Colonic mucosa (tissue), 4 donors: ENCODE data around the gene ELMOD2. TPM values are rescaled to one million over a fixed set of nuclear protein-coding genes. Genes with fewer than 3 reads are reported as not detected.

Experiments
- DNase-seq: peaks from one replicate; pipeline ENCODE4 v3.0.0-alpha.2; 2020
- H3K27ac ChIP-seq: fragments of 200-600 bp; one replicate; pipeline ENCODE4 v1.8.0; 2021
- H3K27me3 ChIP-seq: fragments of 200-600 bp; one replicate; pipeline ENCODE4 v1.8.0; 2021
- H3K36me3 ChIP-seq: fragments of 200-600 bp; one replicate; pipeline ENCODE4 v1.8.0; 2021
- H3K4me1 ChIP-seq: fragments of 200-600 bp; one replicate; pipeline ENCODE4 v1.8.0; 2021; ENCODE audit warnings: mild to moderate bottlenecking
- H3K4me3 ChIP-seq: fragments of 200-600 bp; one replicate; pipeline ENCODE4 v1.8.0; 2021
- H3K9ac ChIP-seq, 2 donors: one replicate each; pipeline ENCODE4 v1.7.0; 2013; ENCODE audit warnings: control low read depth in 2 of 2, low read depth in 2 of 2, low read length in 2 of 2
- H3K9me3 ChIP-seq: fragments of 200-600 bp; one replicate; pipeline ENCODE4 v1.8.0; 2021
- intact Hi-C: fragments of 100-400 bp; cut with DNase I; formaldehyde crosslinking; loops from one replicate; pipeline ENCODE4 v1.14.1; 2022
- total RNA-seq, 2 donors: library from RNA; stranded (reverse); fragmentation: NEBNext Ultra II Directional in 1 of 2; extraction: Animal tissue kit (Norgen Biotek cat#: 25700) in 1 of 2; gene quantifications; one replicate each; pipeline ENCODE4 v1.2.1, GENCODE V29; 2021
- TF ChIP-seq, protein P1 (sequence below): fragments of 200-600 bp; IDR thresholded peaks from one replicate; pipeline ENCODE4 v1.8.0; 2022; ENCODE audit warnings: antibody characterized with exemption, mild to moderate bottlenecking
- donor health status: healthy.
- donor health status: DM: no; HTN: no; CAD: no.
- donor health status: DM: no; HTN: no; CAD: no.

ELMOD2 gene
- total RNA-seq, 2 donors from 2014 or later, result 21.3 to 27.8 TPM

DNA sequence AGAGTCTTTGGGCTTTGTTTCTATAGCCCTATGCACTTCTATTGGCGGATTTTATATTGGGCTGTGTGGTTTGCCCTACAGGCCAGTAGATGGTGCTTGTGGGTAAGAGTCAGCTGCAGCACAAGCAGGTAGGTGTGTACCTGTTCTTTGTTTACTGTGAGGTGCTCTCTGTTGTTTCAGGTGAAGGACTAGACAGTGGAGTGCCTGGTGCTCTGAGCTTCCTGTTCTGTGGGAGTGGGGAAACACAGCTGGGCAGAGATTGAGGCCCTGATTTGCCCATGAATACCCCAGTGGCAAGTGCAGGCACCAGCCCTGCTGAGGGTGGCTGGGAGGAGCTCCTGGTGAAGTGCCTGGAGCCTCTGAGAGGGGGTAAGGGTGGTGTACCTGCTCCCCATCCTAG, 71.1 kb downstream of the ELMOD2 start:
- Histone ChIP-seq H3K4me1 (no peaks in the 10 kb centered on the region), H3K36me3 (no peaks in the 10 kb centered on the region), H3K27me3 (no peaks in the 10 kb centered on the region), H3K4me3 (no peak overlapping the region), H3K27ac (no peak overlapping the region), H3K9me3 (no peaks in the 10 kb centered on the region), H3K9ac (no peak overlapping the region)
- DNase-seq, result peak; percentile 33
- intact Hi-C loops, result loop anchor here (5.0 kb wide), 2 partner anchors 42 to 257 kb away; no protein-coding TSS in a partner anchor
- TF ChIP-seq, protein P1, sequence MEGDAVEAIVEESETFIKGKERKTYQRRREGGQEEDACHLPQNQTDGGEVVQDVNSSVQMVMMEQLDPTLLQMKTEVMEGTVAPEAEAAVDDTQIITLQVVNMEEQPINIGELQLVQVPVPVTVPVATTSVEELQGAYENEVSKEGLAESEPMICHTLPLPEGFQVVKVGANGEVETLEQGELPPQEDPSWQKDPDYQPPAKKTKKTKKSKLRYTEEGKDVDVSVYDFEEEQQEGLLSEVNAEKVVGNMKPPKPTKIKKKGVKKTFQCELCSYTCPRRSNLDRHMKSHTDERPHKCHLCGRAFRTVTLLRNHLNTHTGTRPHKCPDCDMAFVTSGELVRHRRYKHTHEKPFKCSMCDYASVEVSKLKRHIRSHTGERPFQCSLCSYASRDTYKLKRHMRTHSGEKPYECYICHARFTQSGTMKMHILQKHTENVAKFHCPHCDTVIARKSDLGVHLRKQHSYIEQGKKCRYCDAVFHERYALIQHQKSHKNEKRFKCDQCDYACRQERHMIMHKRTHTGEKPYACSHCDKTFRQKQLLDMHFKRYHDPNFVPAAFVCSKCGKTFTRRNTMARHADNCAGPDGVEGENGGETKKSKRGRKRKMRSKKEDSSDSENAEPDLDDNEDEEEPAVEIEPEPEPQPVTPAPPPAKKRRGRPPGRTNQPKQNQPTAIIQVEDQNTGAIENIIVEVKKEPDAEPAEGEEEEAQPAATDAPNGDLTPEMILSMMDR, result peak; percentile 45

DNA sequence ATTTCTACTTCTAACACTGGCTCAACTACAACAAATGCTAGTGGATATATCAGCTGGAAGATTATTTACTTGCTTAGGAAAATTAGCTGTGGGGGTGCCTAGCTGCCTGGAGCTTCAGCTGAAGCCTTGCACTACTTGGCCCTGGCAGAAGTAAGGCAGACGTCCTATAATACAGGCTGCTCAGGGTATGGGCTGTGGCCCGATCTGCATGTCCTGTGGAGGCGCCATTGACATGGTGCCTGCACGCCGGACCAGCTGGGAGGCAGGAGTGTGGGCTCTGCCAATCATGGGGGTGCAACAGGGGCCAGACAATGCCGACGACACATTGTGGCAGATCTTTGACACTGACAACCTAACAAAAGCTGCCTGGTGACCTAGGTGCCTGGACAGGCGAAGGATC, 76.4 kb downstream of the ELMOD2 start:
- no peak for DNase-seq
- TF ChIP-seq, protein P1, result no peak
- Histone ChIP-seq H3K4me1 (no peaks in the 10 kb centered on the region), H3K27ac (no peak overlapping the region), H3K4me3 (no peak overlapping the region), H3K27me3 (no peaks in the 10 kb centered on the region), H3K9ac (no peak overlapping the region), H3K9me3 (no peaks in the 10 kb centered on the region), H3K36me3 (no peaks in the 10 kb centered on the region)
- intact Hi-C loops, result no loop called here

DNA sequence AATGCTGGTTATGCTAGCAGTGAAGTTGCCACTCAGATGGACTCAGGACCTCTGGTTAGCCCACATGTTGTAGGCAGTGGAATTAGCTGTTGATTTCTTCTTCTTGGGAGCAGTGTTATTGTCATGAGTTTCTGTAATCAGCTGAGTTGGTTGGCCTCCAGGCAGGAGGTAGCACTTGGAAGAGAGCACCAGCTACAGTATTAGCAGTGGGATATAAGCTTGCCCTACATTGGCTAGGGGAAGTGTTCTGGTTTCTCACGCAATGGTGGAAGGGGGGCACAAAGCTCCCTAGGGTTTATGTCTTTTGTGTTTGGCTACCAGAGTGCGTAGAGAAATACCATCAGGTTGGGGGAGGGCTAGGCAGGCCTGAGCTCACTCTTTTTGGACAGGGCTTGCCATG, 78.7 kb downstream of the ELMOD2 start:
- intact Hi-C loops, result no loop called here
- Histone ChIP-seq H3K9ac (no peak overlapping the region), H3K4me1 (no peaks in the 10 kb centered on the region), H3K27me3 (no peaks in the 10 kb centered on the region), H3K27ac (no peak overlapping the region), H3K4me3 (no peak overlapping the region), H3K36me3 (no peaks in the 10 kb centered on the region), H3K9me3 (no peaks in the 10 kb centered on the region)
- no peak for DNase-seq
- TF ChIP-seq, protein P1, result no peak

DNA sequence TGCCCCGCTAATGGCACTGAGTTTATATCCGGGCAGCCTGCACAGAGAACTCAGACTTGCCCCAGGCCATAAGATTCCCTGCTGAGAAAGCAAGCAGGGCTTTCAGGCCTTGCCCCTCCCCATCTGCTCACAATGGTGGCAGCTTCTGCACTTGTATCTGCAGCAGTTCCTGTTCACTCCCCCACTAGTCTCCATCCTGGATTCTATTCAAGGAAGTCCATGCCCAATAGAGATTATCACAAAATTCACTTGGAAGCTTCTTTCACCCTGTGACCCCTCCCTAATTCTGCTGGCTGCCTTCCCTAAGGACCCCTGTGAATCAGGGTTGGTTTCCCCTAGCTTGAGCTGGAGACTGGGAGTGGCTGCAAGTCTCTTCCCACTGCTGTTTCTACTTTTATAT, 79.3 kb downstream of the ELMOD2 start:
- H3K9me3 ChIP-seq, result no peaks in the 10 kb centered on the region
- TF ChIP-seq, protein P1, result no peak
- H3K27me3 ChIP-seq, result no peaks in the 10 kb centered on the region
- intact Hi-C loops, result no loop called here
- no peak overlapping the region for H3K9ac ChIP-seq
- no peak for DNase-seq
- H3K36me3 ChIP-seq, result no peaks in the 10 kb centered on the region
- no peak overlapping the region for H3K27ac ChIP-seq
- no peaks in the 10 kb centered on the region for H3K4me1 ChIP-seq
- no peak overlapping the region for H3K4me3 ChIP-seq

Other genes with a start within 250 kb of the ELMOD2 start
- 10 to 100 TPM; 58.5 to 65.0 TPM for gene SCOC, start 150.5 kb upstream of the ELMOD2 start, total RNA-seq
- gene CLGN, start 96.5 kb upstream of the ELMOD2 start, total RNA-seq, result under 1 TPM; 0.25 to 0.40 TPM
- gene MGAT4D, start 25.9 kb upstream of the ELMOD2 start, total RNA-seq, result not detected
- not detected for gene UCP1, start 44.8 kb downstream of the ELMOD2 start, total RNA-seq
- 10 to 100 TPM in 1 of 2 donors, 1 to 10 TPM in 1; 6.8 to 11.6 TPM for gene TBC1D9, start 232.2 kb downstream of the ELMOD2 start, total RNA-seq